ENCODE data around the gene RPRD1B. TPM values are rescaled to one million over a fixed set of nuclear protein-coding genes. Genes with fewer than 3 reads are reported as not detected.
A peak's percentile ranks its signal among the peaks of the same experiment; 100 is the strongest.

Gene RPRD1B
- total and polyA plus RNA-seq, 2 of the 13 experiments (the other 11 are each of a cell fraction or from before 2014, with no cell fraction given), result 31.1 to 41.5 TPM

- no peak for TF ChIP-seq HIC2 (CRISPR knock-in tag; IDR thresholded peaks at IDR 0.05; ENCODE audit: low read depth)
- TF ChIP-seq HOXA3 (CRISPR knock-in tag; IDR thresholded peaks at IDR 0.05), result 0 out of 2 replicates have a peak, but pooled peaks have one; percentile 19
- peak; percentile 81 for TF ChIP-seq NR2F6 (IDR thresholded peaks at IDR 0.05)
- TF ChIP-seq NR2F6 (CRISPR knock-in tag; IDR thresholded peaks at IDR 0.05), result peak; percentile 85
- peak; percentile 79 for TF ChIP-seq FOSL2 (CRISPR knock-in tag; IDR thresholded peaks at IDR 0.05)
- no peak for TF ChIP-seq PBX3 (CRISPR knock-in tag; IDR thresholded peaks at IDR 0.05; ENCODE audit: borderline replicate concordance)
- no peak for TF ChIP-seq CCDC6 (CRISPR knock-in tag; IDR thresholded peaks at IDR 0.05)
- 0 out of 2 replicates have a peak, but pooled peaks have one; percentile 32 for TF ChIP-seq RFXANK (CRISPR knock-in tag; IDR thresholded peaks at IDR 0.05)
- TF ChIP-seq ZNF629 (CRISPR knock-in tag; conservative IDR thresholded peaks at IDR 0.05), result no peak
- TF ChIP-seq DRAP1 (CRISPR knock-in tag; IDR thresholded peaks at IDR 0.05), result no peak
- no peak for TF ChIP-seq TFE3 (CRISPR knock-in tag; IDR thresholded peaks at IDR 0.05)
- TF ChIP-seq TBX2 (CRISPR knock-in tag; IDR thresholded peaks at IDR 0.05; ENCODE audit: borderline replicate concordance), result peak; percentile 71
- TF ChIP-seq ZSCAN9 (CRISPR knock-in tag; IDR thresholded peaks at IDR 0.05; ENCODE audit: borderline replicate concordance), result 0 out of 2 replicates have a peak, but pooled peaks have one; percentile 56
- peak; percentile 89; the same call in 1 of the 2 replicates for TF ChIP-seq HMG20B (CRISPR knock-in tag; conservative IDR thresholded peaks at IDR 0.05)
- TF ChIP-seq RXRA (CRISPR knock-in tag; IDR thresholded peaks at IDR 0.05), result peak; percentile 98; the same call in 1 of the 2 replicates
- TF ChIP-seq ZNF607 (CRISPR knock-in tag; IDR thresholded peaks at IDR 0.05; ENCODE audit: borderline replicate concordance), result no peak
- peak; percentile 98 for TF ChIP-seq SP5 (CRISPR knock-in tag; IDR thresholded peaks at IDR 0.05; ENCODE audit: borderline replicate concordance, low read depth)
- no peak for TF ChIP-seq PAX8 (CRISPR knock-in tag; IDR thresholded peaks at IDR 0.05; ENCODE audit: borderline replicate concordance)
- no peak for TF ChIP-seq KLF13 (CRISPR knock-in tag; IDR thresholded peaks at IDR 0.05)
- TF ChIP-seq ZNF609 (CRISPR knock-in tag; IDR thresholded peaks at IDR 0.05; ENCODE audit: borderline replicate concordance), result peak; percentile 84; the same call in 1 of the 2 replicates
- no peak for TF ChIP-seq SOX6 (IDR thresholded peaks at IDR 0.05)
- peak; percentile 44; the same call in 1 of the 2 replicates for TF ChIP-seq SOX6 (CRISPR knock-in tag; IDR thresholded peaks at IDR 0.05)
- TF ChIP-seq ZKSCAN8 (CRISPR knock-in tag; IDR thresholded peaks at IDR 0.05; ENCODE audit: borderline replicate concordance), result peak; percentile 67; the same call in 1 of the 2 replicates
These were observed 26.3 kb downstream of the RPRD1B start (continued) for GRCh38 chr20:38059832-38060231.
